SH-SY5Y (cell line): ENCODE measurements around the gene ADD1.

ENCODE experiments used
- GATA2 ChIP-seq: IDR thresholded peaks from 2 replicates; pipeline ENCODE4 v1.6.1; 2011; ENCODE audit warnings: mild to moderate bottlenecking, low read depth, low read length
- GATA3 ChIP-seq: IDR thresholded peaks from 2 replicates; pipeline ENCODE4 v1.6.1; 2011; ENCODE audit warnings: low read depth, mild to moderate bottlenecking, low read length, moderate library complexity

DNA sequence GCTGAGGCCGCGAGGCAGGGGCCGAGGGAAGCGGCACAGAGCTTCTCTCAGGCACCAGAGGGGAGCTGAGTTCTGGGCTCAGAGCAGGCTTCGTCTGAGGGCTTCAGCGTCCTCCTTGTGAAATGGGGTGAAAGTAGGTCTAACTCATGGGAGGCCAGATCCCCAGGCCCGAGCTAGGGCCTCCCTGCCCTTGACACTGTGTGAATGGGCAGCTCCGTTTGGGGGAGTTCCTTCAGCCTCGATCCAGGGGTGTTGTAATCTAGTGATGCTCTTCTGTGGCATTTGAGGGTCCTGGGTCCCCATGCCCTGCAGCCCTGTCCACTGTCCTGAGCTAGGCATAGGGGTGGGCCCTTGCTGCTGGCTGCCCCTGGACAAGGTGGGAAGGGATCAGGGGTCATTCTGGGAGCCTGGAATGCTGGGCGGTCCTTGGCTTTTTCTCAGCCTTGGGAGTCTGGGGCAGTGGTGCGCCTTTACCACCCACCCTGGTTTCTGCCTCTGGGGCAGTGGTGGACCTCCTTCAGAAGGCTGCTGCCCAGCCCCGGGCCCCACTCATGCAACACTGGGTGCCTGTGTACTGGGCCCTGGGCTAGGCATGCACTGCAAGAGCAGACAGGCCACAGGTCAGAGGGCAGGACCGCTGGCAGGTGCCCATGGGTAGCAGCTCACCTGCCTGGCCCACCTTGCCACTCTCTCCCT, 46.6 kb upstream of the ADD1 start:
- no peak for TF ChIP-seq GATA3
- TF ChIP-seq GATA2, result no peak
